Adrenal gland (tissue), 5 donors: ENCODE data around the gene ZNF844.

Experiments
- CTCF ChIP-seq, 6 experiments: fragments of 450-650 bp in 4 of 6; fragments of 200-600 bp in 2 of 6; sonication (generic) in 1 of 6; IDR thresholded peaks; 1 replicate in 5 of 6; 2 replicates in 1 of 6; pipeline versions ENCODE4 v1.5.1 to v1.8.0; 2016 to 2021; ENCODE audit warnings: antibody characterized with exemption in 6 of 6, mild to moderate bottlenecking in 2 of 6, moderate library complexity in 1 of 6
- POLR2A ChIP-seq, 2 donors: fragments of 450-650 bp; IDR thresholded peaks; one replicate each; pipeline ENCODE4 v1.6.1; 2017; ENCODE audit warnings: antibody characterized with exemption in 2 of 2, mild to moderate bottlenecking in 2 of 2, moderate library complexity in 1 of 2
- donor health status: DM: no; HTN: no; CAD: no.

- TF ChIP-seq POLR2A (IDR thresholded peaks at IDR 0.05) (no peak), CTCF (IDR thresholded peaks at IDR 0.05) (no peak)
These were observed 46.6 kb downstream of the ZNF844 start for GRCh38 chr19:12111176-12111575.
